GM21717 (cell line): ENCODE results near the gene RGP1.

Experiments used
- ATAC-seq: cut with Tn5 transposase; IDR thresholded peaks from one replicate; pipeline ENCODE4 v1.9.1; 2021; ENCODE audit warnings: mild to moderate bottlenecking, moderate library complexity; ENCODE audit not compliant: unreplicated experiment

Gene RGP1

GRCh38 chr9:35801328-35802128 lies 52.4 kb downstream of the RGP1 start:
- no peak for ATAC-seq

GRCh38 chr9:35806101-35806500 lies 57.0 kb downstream of the RGP1 start:
- ATAC-seq: no peak
